Measurements from ENCODE around the gene RUNX1. TPM values are rescaled to one million over a fixed set of nuclear protein-coding genes. Genes with fewer than 3 reads are reported as not detected.

The RUNX1 gene
- total RNA-seq, 4 donors from 2014 or later: 3.9 to 14.5 (median 5.8) TPM

GRCh38 chr21:34989337-34990151, 59.6 kb downstream of the RUNX1 start:
- H3K27ac ChIP-seq: no peak overlapping the region
- no peaks in the 10 kb centered on the region for H3K9me3 ChIP-seq
- H3K4me1 ChIP-seq: no peaks in the 10 kb centered on the region
- TF ChIP-seq POLR2AphosphoS5 (IDR thresholded peaks at IDR 0.05) (no peak), EP300 (IDR thresholded peaks at IDR 0.05) (no peak), CTCF (IDR thresholded peaks at IDR 0.05) (no peak), POLR2A (IDR thresholded peaks at IDR 0.05) (no peak)
- 46 to 66% methylated on average over 2 to 5 of the region's 6 CpGs for WGBS, 2 donors (ENCODE audit: low coverage in 1 of 2)
- H3K36me3 ChIP-seq: no peaks in the 10 kb centered on the region
- no peak overlapping the region for H3K4me3 ChIP-seq
- H3K27me3 ChIP-seq: peaks cover 17% of the 10 kb centered on the region
- ATAC-seq: no peak

GRCh38 chr21:34988625-34989024, 60.5 kb downstream of the RUNX1 start:
- Histone ChIP-seq H3K4me3 (no peak overlapping the region), H3K27me3 (peaks cover 17% of the 10 kb centered on the region), H3K4me1 (no peaks in the 10 kb centered on the region), H3K36me3 (no peaks in the 10 kb centered on the region), H3K9me3 (no peaks in the 10 kb centered on the region), H3K27ac (no peak overlapping the region)
- TF ChIP-seq POLR2AphosphoS5 (IDR thresholded peaks at IDR 0.05): no peak
- no peak for TF ChIP-seq POLR2A (IDR thresholded peaks at IDR 0.05)
- TF ChIP-seq EP300 (IDR thresholded peaks at IDR 0.05): no peak
- TF ChIP-seq CTCF (IDR thresholded peaks at IDR 0.05): no peak
- no peak for ATAC-seq
- 100% methylated on average over 1 of the region's 2 CpGs; no CpG with 5 or more reads in 1 of the 2 donors for WGBS, 2 donors (ENCODE audit: low coverage in 1 of 2)

GRCh38 chr21:34988139-34988538, 61.0 kb downstream of the RUNX1 start:
- Histone ChIP-seq H3K4me3 (no peak overlapping the region), H3K4me1 (no peaks in the 10 kb centered on the region), H3K27me3 (peaks cover 17% of the 10 kb centered on the region), H3K27ac (no peak overlapping the region), H3K9me3 (no peaks in the 10 kb centered on the region), H3K36me3 (no peaks in the 10 kb centered on the region)
- 72 to 95% methylated on average over 4 of the region's 8 CpGs for WGBS, 2 donors (ENCODE audit: low coverage in 1 of 2)
- ATAC-seq: no peak
- TF ChIP-seq CTCF (IDR thresholded peaks at IDR 0.05) (no peak), EP300 (IDR thresholded peaks at IDR 0.05) (no peak), POLR2A (IDR thresholded peaks at IDR 0.05) (no peak), POLR2AphosphoS5 (IDR thresholded peaks at IDR 0.05) (no peak)

GRCh38 chr21:34987501-34988072, 61.5 kb downstream of the RUNX1 start:
- H3K36me3 ChIP-seq: no peaks in the 10 kb centered on the region
- H3K27me3 ChIP-seq: peaks cover 17% of the 10 kb centered on the region
- H3K27ac ChIP-seq: no peak overlapping the region
- TF ChIP-seq POLR2AphosphoS5 (IDR thresholded peaks at IDR 0.05) (no peak), EP300 (IDR thresholded peaks at IDR 0.05) (no peak), POLR2A (IDR thresholded peaks at IDR 0.05) (no peak)
- H3K9me3 ChIP-seq: no peaks in the 10 kb centered on the region
- 36 to 55% methylated on average over 5 of the region's 5 CpGs for WGBS, 2 donors (ENCODE audit: low coverage in 1 of 2)
- H3K4me3 ChIP-seq: no peak overlapping the region
- H3K4me1 ChIP-seq: no peaks in the 10 kb centered on the region
- ATAC-seq: no peak

- Histone ChIP-seq H3K4me3 (no peak overlapping the region), H3K36me3 (no peaks in the 10 kb centered on the region), H3K4me1 (no peaks in the 10 kb centered on the region), H3K27ac (no peak overlapping the region), H3K27me3 (peaks cover 17% of the 10 kb centered on the region), H3K9me3 (no peaks in the 10 kb centered on the region)
- 46 to 88% methylated on average over 4 to 11 of the region's 16 CpGs for WGBS, 2 donors (ENCODE audit: low coverage in 1 of 2)
- TF ChIP-seq EP300 (IDR thresholded peaks at IDR 0.05): no peak
- TF ChIP-seq CTCF (IDR thresholded peaks at IDR 0.05): no peak
- TF ChIP-seq POLR2A (IDR thresholded peaks at IDR 0.05): no peak
- no peak for TF ChIP-seq POLR2AphosphoS5 (IDR thresholded peaks at IDR 0.05)
- no peak for ATAC-seq
Measured at GRCh38 chr21:34986561-34987500, 62.3 kb downstream of the RUNX1 start.
